ENCODE measurements around the gene FAF2.

FAF2 gene

DNA sequence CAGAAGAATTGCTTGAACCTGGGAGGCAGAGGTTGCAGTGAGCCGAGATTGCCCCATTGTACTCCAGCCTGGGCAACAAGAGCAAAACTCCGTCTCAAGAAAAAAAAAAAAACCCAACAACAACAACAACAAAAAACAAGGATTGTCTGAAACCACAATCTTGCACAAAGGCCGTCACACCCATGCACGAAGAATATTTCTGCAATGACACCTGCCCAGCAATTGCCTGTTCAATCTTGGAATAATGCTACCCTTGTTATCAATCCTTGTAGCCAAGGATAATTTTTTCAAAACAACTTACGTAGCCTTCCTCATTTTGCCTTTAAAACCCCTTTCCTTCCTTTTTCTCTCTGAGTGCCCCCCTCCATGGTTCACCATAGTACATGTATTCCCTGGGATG, 28.1 kb upstream of the FAF2 start:
- H3K4me3 ChIP-seq (ENCODE audit: low read length): no peak overlapping the region
- TF ChIP-seq, protein P1, sequence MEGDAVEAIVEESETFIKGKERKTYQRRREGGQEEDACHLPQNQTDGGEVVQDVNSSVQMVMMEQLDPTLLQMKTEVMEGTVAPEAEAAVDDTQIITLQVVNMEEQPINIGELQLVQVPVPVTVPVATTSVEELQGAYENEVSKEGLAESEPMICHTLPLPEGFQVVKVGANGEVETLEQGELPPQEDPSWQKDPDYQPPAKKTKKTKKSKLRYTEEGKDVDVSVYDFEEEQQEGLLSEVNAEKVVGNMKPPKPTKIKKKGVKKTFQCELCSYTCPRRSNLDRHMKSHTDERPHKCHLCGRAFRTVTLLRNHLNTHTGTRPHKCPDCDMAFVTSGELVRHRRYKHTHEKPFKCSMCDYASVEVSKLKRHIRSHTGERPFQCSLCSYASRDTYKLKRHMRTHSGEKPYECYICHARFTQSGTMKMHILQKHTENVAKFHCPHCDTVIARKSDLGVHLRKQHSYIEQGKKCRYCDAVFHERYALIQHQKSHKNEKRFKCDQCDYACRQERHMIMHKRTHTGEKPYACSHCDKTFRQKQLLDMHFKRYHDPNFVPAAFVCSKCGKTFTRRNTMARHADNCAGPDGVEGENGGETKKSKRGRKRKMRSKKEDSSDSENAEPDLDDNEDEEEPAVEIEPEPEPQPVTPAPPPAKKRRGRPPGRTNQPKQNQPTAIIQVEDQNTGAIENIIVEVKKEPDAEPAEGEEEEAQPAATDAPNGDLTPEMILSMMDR (conservative IDR thresholded peaks at IDR 0.05; ENCODE audit: low read depth, low read length): no peak
- DNase-seq (ENCODE audit: low read depth): no peak

DNA sequence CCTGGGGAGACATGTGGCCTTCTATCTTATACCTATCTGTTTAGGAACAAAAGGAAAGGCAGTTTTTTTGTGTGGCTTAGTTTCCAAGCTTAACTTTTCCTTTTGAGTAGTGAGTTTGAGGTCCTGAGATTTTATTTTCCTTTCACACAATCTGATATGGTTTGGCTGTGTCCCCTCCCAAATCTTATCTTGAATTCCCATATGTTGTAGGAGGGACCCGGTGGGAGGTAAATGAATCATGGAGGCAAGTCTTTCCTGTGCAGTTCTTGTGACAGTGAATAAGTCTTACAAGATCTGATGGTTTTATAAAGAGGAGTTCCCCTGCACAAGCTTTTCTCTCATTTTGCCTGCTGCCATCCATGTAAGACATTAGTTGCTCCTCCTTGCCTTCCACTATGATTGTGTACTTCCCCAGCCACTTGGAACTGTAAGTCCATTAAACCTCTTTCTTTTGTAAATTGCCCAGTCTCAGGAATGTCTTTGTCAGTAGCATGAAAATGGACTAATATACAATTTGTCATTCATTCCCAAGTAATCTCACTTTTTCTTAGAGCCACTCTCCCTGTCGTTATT, 27.1 kb upstream of the FAF2 start:
- H3K4me3 ChIP-seq (ENCODE audit: low read length): no peak overlapping the region

DNA sequence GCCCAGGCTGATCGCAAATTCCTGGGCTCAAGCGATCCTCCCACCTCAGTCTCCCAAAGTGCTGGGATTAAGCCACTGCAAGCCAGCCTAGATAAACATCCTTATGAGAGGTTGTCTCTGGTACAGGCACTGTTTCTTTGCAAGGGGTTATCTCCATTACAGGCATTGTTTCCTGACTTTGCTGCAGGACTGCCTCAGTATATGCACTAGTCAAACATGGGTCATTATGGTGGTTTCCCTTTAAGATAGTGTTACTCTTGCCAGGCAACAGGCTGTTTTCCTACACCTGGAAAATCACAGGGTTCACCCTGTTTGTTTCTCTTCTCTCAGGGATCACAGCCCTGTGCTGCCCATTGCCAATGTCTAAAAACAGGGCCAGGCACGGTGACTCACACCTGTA, 24.0 kb upstream of the FAF2 start:
- no peak for DNase-seq (ENCODE audit: low read depth)
- H3K4me3 ChIP-seq (ENCODE audit: low read length): no peak overlapping the region
- TF ChIP-seq, protein P1 (conservative IDR thresholded peaks at IDR 0.05; ENCODE audit: low read depth, low read length): no peak

More for the DNA sequence above, 27.1 kb upstream of the FAF2 start:
- TF ChIP-seq, protein P1 (conservative IDR thresholded peaks at IDR 0.05; ENCODE audit: low read depth, low read length): no peak
- no peak for DNase-seq (ENCODE audit: low read depth)

DNA sequence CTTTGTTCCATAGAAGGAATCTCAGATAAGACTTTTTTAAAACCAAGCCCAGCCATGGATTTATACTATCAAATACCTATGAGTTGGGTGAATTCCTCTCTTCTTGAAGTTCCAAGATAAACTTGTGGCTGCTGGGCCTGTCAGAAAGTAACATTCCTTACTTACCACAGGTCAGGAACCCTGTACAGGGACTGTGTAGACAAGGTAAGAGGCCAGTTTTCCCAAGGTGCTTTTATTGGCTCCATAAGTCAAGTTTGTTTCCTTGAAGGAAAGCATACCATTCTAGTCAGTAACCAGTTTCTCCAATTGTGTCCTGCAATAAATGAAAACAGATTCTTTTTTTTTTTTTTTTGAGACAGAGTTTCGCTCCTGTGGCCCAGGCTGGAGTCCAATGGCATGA, 23.0 kb upstream of the FAF2 start:
- no peak overlapping the region for H3K4me3 ChIP-seq (ENCODE audit: low read length)
- no peak for DNase-seq (ENCODE audit: low read depth)
- TF ChIP-seq, protein P1 (conservative IDR thresholded peaks at IDR 0.05; ENCODE audit: low read depth, low read length): no peak

DNA sequence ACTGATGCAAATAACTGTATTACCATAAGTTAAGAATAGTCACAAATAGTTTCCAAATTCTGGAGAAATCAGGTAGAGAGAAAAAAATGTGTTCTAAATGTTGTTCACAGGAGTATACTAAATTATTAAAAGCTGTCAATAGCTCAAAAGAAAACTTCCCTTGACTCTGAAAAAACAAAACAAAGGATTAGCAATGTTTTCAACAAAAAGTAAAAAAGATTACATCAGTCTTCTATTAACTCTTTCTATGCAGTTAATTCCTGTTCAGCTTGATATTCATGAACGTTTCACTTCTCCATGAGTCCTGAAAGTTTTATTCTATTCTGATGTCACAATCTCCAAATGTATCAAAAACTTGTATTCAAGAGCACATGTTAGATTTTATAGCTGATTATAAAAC, 22.4 kb upstream of the FAF2 start:
- TF ChIP-seq, protein P1 (conservative IDR thresholded peaks at IDR 0.05; ENCODE audit: low read depth, low read length): no peak
- no peak overlapping the region for H3K4me3 ChIP-seq (ENCODE audit: low read length)
- DNase-seq (ENCODE audit: low read depth): no peak

DNA sequence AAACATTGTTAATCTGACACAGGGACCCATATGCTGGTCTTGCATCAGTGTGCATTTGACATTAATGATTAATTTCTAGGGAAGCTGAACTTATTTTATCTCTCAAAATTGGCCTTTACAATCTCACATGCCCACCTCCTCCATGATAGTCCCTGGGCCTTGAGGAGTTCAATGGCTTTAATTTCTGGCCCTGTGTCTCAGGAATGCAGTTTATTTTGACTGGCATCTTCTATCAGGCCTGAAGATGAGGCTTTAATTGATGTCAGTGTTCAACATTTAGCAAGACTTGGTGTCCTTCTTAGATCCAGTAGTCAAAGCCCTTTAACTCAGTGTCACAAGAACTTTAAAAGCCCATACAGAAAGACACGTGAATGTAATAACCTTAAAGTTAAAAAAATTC, 21.3 kb upstream of the FAF2 start:
- DNase-seq (ENCODE audit: low read depth): no peak

DNA sequence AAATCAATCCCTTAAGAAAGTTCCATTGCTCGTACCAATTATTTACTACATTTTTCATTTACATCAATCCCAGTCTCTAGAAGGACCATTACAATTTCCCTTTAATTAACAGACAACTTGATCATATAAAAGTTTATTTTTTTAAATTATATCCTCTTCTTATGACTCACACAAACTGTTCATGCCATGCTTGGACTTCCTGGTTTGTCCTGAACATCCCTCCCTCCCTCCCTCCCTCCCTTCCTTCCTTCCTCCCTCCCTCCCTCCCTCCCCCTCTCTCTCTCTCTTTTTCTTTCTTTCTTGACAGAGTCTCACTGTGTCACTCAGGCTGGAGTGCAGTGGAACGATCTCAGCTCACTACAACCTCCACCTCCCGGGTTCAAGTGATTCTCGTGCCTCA, 20.2 kb upstream of the FAF2 start:
- H3K4me3 ChIP-seq (ENCODE audit: low read length): no peak overlapping the region
- DNase-seq (ENCODE audit: low read depth): no peak
- TF ChIP-seq, protein P1 (conservative IDR thresholded peaks at IDR 0.05; ENCODE audit: low read depth, low read length): no peak

More for the DNA sequence above, 21.3 kb upstream of the FAF2 start:
- TF ChIP-seq, protein P1 (conservative IDR thresholded peaks at IDR 0.05; ENCODE audit: low read depth, low read length): no peak
- no peak overlapping the region for H3K4me3 ChIP-seq (ENCODE audit: low read length)
